ENCODE results near the gene BANF2. TPM values are rescaled to one million over a fixed set of nuclear protein-coding genes. Genes with fewer than 3 reads are reported as not detected.
A peak's percentile ranks its signal among the peaks of the same experiment; 100 is the strongest.

BANF2 gene
- total RNA-seq, 2 experiments from 2014 or later: not detected

DNA sequence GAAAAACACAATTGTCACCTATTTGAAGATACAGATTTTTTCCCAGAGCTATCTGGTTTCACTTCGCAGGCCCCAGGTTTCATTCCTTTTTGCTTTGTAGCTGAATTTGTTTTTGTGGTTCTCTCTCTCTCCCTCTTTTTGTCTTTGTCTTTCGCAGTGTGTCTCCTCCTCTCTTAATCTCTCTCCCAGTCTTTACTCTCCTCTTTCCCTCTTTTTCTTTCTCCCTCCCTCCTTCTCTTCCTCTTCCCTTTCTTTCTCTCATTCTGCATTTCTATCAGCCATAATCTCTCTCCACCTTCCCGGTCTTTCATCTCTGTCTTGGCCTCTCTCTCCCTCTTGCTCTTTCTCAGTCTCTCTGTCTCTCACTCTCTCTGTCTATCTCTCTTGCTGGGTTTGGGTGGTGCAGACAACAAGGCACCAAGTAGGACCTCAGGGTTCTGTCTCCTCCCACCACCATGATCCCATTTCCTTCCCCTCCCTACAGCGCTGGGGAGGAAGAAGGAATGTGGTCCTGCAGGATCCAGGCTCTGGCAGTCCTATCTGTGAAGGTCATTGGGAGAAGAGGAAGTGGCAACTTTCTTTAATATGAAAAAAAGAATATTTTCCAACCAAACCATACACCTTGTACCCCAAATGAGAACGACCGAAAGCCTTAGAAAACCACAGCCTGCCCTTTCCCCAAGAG is 63.2 kb downstream of the BANF2 start:
- ChIA-PET POLR2A (no interaction called here), CTCF (no interaction called here)
- H3K27me3 Mint-ChIP-seq: peaks cover 2% of the 10 kb centered on the region
- H3K4me1 Mint-ChIP-seq (ENCODE audit: low read depth): no peaks in the 10 kb centered on the region
- ATAC-seq (no peak), DNase-seq (no peak)
- TF ChIP-seq, protein P1, sequence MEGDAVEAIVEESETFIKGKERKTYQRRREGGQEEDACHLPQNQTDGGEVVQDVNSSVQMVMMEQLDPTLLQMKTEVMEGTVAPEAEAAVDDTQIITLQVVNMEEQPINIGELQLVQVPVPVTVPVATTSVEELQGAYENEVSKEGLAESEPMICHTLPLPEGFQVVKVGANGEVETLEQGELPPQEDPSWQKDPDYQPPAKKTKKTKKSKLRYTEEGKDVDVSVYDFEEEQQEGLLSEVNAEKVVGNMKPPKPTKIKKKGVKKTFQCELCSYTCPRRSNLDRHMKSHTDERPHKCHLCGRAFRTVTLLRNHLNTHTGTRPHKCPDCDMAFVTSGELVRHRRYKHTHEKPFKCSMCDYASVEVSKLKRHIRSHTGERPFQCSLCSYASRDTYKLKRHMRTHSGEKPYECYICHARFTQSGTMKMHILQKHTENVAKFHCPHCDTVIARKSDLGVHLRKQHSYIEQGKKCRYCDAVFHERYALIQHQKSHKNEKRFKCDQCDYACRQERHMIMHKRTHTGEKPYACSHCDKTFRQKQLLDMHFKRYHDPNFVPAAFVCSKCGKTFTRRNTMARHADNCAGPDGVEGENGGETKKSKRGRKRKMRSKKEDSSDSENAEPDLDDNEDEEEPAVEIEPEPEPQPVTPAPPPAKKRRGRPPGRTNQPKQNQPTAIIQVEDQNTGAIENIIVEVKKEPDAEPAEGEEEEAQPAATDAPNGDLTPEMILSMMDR (IDR thresholded peaks at IDR 0.05): no peak
- no peak overlapping the region for H3K27ac Mint-ChIP-seq
- H3K36me3 Mint-ChIP-seq (ENCODE audit: low read depth): no peaks in the 10 kb centered on the region
- H3K9me3 Mint-ChIP-seq: peaks cover 4% of the 10 kb centered on the region
- intact Hi-C loops (cut with micrococcal nuclease): no loop called here
- no peak overlapping the region for H3K4me3 Mint-ChIP-seq

DNA sequence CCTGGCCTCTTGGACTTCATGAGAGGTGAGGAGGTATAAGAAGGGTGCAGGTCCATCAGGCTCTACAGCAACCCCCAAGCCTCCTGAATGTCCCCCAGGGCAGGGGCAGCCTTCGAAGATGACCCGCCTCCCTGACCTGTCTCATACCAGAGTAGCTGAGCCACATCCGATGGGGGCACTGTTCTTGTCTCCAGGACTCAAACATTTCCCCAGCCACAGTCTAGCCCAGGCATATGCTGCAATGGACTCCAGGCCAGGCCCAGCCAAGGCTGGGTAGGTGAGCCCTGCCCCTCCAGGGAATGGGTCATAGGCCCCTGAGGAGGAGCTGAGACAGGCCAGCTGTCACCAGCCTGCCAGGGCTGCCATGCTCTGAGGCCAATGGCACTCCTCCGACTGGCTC is 65.3 kb downstream of the BANF2 start:
- TF ChIP-seq, protein P1 (IDR thresholded peaks at IDR 0.05): no peak
- intact Hi-C loops (cut with micrococcal nuclease): no loop called here
- Mint-ChIP-seq H3K9me3 (no peaks in the 10 kb centered on the region), H3K27me3 (peaks cover 3% of the 10 kb centered on the region), H3K27ac (no peak overlapping the region), H3K4me3 (no peak overlapping the region), H3K36me3 (ENCODE audit: low read depth) (no peaks in the 10 kb centered on the region), H3K4me1 (ENCODE audit: low read depth) (no peaks in the 10 kb centered on the region)
- POLR2A ChIA-PET: interaction anchor here (0.7 kb wide), 1 partner anchor 1986 kb away, joined by 3 read pairs; no protein-coding TSS in a partner anchor
- no peak for ATAC-seq
- CTCF ChIA-PET: no interaction called here
- no peak for DNase-seq

DNA sequence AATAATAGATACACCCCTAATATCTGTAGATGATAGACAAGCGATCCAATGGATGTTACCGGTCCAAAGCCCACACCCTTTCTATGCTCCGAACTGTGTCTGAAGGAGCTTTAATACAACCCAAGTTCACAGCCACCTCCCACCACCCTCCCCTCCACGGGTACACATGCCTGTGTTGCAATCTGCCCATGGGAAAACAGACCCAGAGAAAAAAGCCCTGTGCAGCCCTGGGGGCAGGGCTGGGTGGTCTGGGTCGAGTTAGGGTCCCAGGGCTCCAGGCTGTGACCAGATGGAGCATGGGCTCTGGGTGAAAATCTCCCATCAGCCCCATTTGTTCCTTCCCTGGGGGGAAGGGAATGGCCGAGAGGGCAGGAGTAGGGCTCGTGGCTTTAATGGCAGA is 65.8 kb downstream of the BANF2 start:
- POLR2A ChIA-PET: no interaction called here
- intact Hi-C loops (cut with micrococcal nuclease): no loop called here
- H3K27me3 Mint-ChIP-seq: peaks cover 3% of the 10 kb centered on the region
- no peaks in the 10 kb centered on the region for H3K9me3 Mint-ChIP-seq
- ATAC-seq: no peak
- no peaks in the 10 kb centered on the region for H3K36me3 Mint-ChIP-seq (ENCODE audit: low read depth)
- CTCF ChIA-PET: no interaction called here
- no peak for DNase-seq
- H3K27ac Mint-ChIP-seq: no peak overlapping the region
- no peak overlapping the region for H3K4me3 Mint-ChIP-seq
- TF ChIP-seq, protein P1 (IDR thresholded peaks at IDR 0.05): no peak
- H3K4me1 Mint-ChIP-seq (ENCODE audit: low read depth): no peaks in the 10 kb centered on the region

DNA sequence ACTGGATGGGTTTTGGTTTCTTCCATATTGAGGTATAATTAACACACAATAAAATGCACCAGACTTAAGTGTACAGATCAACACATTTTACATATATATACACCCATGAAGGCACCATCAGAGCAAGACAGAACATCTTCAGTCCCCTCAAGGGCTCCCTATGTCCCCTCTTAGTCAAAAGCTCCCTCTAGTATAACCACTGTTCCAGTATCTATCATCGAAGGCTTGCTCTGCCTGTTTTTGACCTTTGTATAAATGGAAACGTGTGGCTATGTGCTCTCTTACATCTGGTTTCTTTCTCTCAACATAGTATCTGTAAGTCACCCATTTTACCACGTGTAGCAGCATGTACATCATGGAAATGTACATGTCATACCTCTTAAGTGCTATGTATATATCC is 66.5 kb downstream of the BANF2 start:
- Mint-ChIP-seq H3K27ac (no peak overlapping the region), H3K36me3 (ENCODE audit: low read depth) (no peaks in the 10 kb centered on the region), H3K27me3 (peaks cover 3% of the 10 kb centered on the region), H3K4me3 (no peak overlapping the region), H3K4me1 (ENCODE audit: low read depth) (no peaks in the 10 kb centered on the region), H3K9me3 (no peaks in the 10 kb centered on the region)
- DNase-seq (no peak), ATAC-seq (peak; percentile 64)
- TF ChIP-seq, protein P1 (IDR thresholded peaks at IDR 0.05): no peak
- POLR2A ChIA-PET: no interaction called here
- CTCF ChIA-PET: no interaction called here
- intact Hi-C loops (cut with micrococcal nuclease): no loop called here

DNA sequence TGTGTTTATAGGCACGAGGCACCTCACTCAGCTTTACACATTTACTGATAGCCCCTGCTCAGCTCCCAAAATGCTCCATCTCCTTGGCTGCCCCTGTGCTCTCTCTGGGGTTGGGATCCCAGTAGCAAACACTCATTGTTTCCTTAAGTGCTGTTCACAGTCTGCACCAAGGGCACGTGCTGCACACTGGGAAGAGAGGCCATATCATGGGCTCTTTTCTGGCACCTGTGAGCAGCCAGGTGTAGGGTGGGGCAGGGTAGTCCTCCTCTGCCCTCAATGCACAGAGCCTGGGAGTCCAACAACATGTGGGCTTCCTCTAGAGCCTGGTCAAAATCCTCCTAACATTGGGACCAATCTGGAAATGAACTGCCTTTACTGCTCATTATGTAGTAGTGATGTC is 67.9 kb downstream of the BANF2 start:
- no peaks in the 10 kb centered on the region for H3K36me3 Mint-ChIP-seq (ENCODE audit: low read depth)
- ATAC-seq (no peak), DNase-seq (no peak)
- ChIA-PET POLR2A (no interaction called here), CTCF (interaction anchor here (1.6 kb wide), 1 partner anchor 86 kb away, joined by 7 read pairs; the partner anchor contains the start of gene RRBP1)
- no peaks in the 10 kb centered on the region for H3K4me1 Mint-ChIP-seq (ENCODE audit: low read depth)
- H3K27me3 Mint-ChIP-seq: peaks cover 3% of the 10 kb centered on the region
- intact Hi-C loops (cut with micrococcal nuclease): no loop called here
- H3K4me3 Mint-ChIP-seq: no peak overlapping the region
- TF ChIP-seq, protein P1 (IDR thresholded peaks at IDR 0.05): no peak
- no peaks in the 10 kb centered on the region for H3K9me3 Mint-ChIP-seq
- H3K27ac Mint-ChIP-seq: no peak overlapping the region

Measured in activated CD8-positive, alpha-beta T cell treated with anti-CD3 and anti-CD28 coated beads for 36 hours (primary cell).